HepG2 (cell line): ENCODE data around the gene CDHR4. TPM values are rescaled to one million over a fixed set of nuclear protein-coding genes. Genes with fewer than 3 reads are reported as not detected.

Source experiments
- CBFB ChIP-seq: sonication (generic); formaldehyde crosslinking; IDR thresholded peaks from 2 replicates; pipeline ENCODE4 v1.4.0; 2020; ENCODE audit warnings: missing genetic modification reagents
- CREB1 ChIP-seq, 2 experiments: fragments of 450-650 bp in 1 of 2; IDR thresholded peaks; 2 replicates each; pipeline ENCODE4 v1.6.1; 2016 to 2017; ENCODE audit warnings: control low read depth in 1 of 2, mild to moderate bottlenecking in 1 of 2, missing compliant biosample characterization in 1 of 2, missing genetic modification characterization in 1 of 2
- FOXA3 ChIP-seq: IDR thresholded peaks from 2 replicates; pipeline ENCODE4 v1.6.1; 2016; ENCODE audit warnings: missing genetic modification reagents, missing compliant biosample characterization
- KDM1A ChIP-seq: IDR thresholded peaks from 2 replicates; pipeline ENCODE4 v1.6.1; 2016; ENCODE audit warnings: missing compliant biosample characterization
- KLF16 ChIP-seq, 2 experiments: sonication (generic) in 1 of 2; formaldehyde crosslinking in 1 of 2; IDR thresholded peaks; 2 replicates each; pipeline versions ENCODE4 v1.6.1 to v1.8.0; 2016 to 2023; ENCODE audit warnings: missing genetic modification reagents in 2 of 2, missing compliant biosample characterization in 1 of 2
- MBNL3 ChIP-seq: fragments of 250-450 bp; sonication (Bioruptor Pico); conservative IDR thresholded peaks from 2 replicates; pipeline ENCODE4 v1.8.0; 2022; ENCODE audit warnings: mild to moderate bottlenecking, inconsistent platforms
- SMAD9 ChIP-seq: sonication (generic); formaldehyde crosslinking; IDR thresholded peaks from 2 replicates; pipeline ENCODE4 v1.5.1; 2020; ENCODE audit warnings: mild to moderate bottlenecking, missing genetic modification reagents
- SOX6 ChIP-seq, 2 experiments: fragments of 450-650 bp in 1 of 2; sonication (generic) in 1 of 2; formaldehyde crosslinking in 1 of 2; IDR thresholded peaks; 2 replicates each; pipeline versions ENCODE4 v1.4.0 to v1.6.1; 2017 to 2020; ENCODE audit warnings: antibody characterized with exemption in 1 of 2, mild to moderate bottlenecking in 1 of 2, missing genetic modification reagents in 1 of 2
- STAG1 ChIP-seq: sonication (generic); formaldehyde crosslinking; IDR thresholded peaks from 2 replicates; pipeline ENCODE4 v1.4.0; 2020; ENCODE audit warnings: missing genetic modification reagents
- ZNF263 ChIP-seq: sonication (generic); formaldehyde crosslinking; IDR thresholded peaks from 2 replicates; pipeline ENCODE4 v1.4.0; 2020; ENCODE audit warnings: missing genetic modification reagents
- ZNF33B ChIP-seq: sonication (generic); formaldehyde crosslinking; IDR thresholded peaks from 2 replicates; pipeline ENCODE4 v1.5.1; 2020; ENCODE audit warnings: mild to moderate bottlenecking, missing genetic modification reagents
- ZNF713 ChIP-seq: sonication (generic); formaldehyde crosslinking; IDR thresholded peaks from 2 replicates; pipeline ENCODE4 v1.4.0; 2020; ENCODE audit warnings: mild to moderate bottlenecking, missing genetic modification reagents
- polyA plus RNA-seq, 8 experiments: library from polyadenylated mRNA; depleted of rRNA in 3 of 8; stranded (reverse) in 7 of 8; unstranded in 1 of 8; fragments of >200 nt; fragmentation: Illumina TruSeq in 4 of 8; extraction: Trizol in 4 of 8; gene quantifications; 2 replicates each; pipeline versions ENCODE4 v1.2.1 to v1.2.3, GENCODE V29; 2011 to 2016; ENCODE audit warnings: low read depth in 4 of 8, missing spikeins in 1 of 8, mixed read lengths in 1 of 8; ENCODE audit not compliant: insufficient read depth in 1 of 8
- total RNA-seq, 5 experiments: library from RNA; depleted of rRNA; stranded (reverse); fragments of >200 nt; fragmentation: Illumina TruSeq; extraction: Trizol; gene quantifications; 2 replicates each; pipeline ENCODE4 v1.2.3, GENCODE V29; 2016; ENCODE audit warnings: low read depth in 1 of 5
- TF ChIP-seq, protein P1 (sequence below): sonication (generic); formaldehyde crosslinking; IDR thresholded peaks from 2 replicates; pipeline ENCODE4 v1.4.0; 2020; ENCODE audit warnings: missing genetic modification reagents
- TF ChIP-seq, protein P2 (sequence below): sonication (generic); formaldehyde crosslinking; IDR thresholded peaks from 2 replicates; pipeline ENCODE4 v1.4.0; 2020; ENCODE audit warnings: missing genetic modification reagents
- TF ChIP-seq, protein P3 (sequence below), 2 experiments: sonication (generic) in 1 of 2; formaldehyde crosslinking in 1 of 2; IDR thresholded peaks; 2 replicates each; pipeline versions ENCODE4 v1.5.1 to v1.6.1; 2011 to 2020; ENCODE audit warnings: borderline replicate concordance in 1 of 2, low read depth in 1 of 2, low read length in 1 of 2, mild to moderate bottlenecking in 1 of 2, missing genetic modification reagents in 1 of 2, moderate library complexity in 1 of 2
- TF ChIP-seq, protein P4 (sequence below): sonication (generic); formaldehyde crosslinking; IDR thresholded peaks from 2 replicates; pipeline ENCODE4 v1.5.1; 2020; ENCODE audit warnings: mild to moderate bottlenecking, missing genetic modification reagents, borderline replicate concordance

CDHR4 gene
- total and polyA plus RNA-seq, 2 of the 13 experiments (the other 11 are each of a cell fraction or from before 2014, with no cell fraction given), result 0.21 TPM; not detected in 1

DNA sequence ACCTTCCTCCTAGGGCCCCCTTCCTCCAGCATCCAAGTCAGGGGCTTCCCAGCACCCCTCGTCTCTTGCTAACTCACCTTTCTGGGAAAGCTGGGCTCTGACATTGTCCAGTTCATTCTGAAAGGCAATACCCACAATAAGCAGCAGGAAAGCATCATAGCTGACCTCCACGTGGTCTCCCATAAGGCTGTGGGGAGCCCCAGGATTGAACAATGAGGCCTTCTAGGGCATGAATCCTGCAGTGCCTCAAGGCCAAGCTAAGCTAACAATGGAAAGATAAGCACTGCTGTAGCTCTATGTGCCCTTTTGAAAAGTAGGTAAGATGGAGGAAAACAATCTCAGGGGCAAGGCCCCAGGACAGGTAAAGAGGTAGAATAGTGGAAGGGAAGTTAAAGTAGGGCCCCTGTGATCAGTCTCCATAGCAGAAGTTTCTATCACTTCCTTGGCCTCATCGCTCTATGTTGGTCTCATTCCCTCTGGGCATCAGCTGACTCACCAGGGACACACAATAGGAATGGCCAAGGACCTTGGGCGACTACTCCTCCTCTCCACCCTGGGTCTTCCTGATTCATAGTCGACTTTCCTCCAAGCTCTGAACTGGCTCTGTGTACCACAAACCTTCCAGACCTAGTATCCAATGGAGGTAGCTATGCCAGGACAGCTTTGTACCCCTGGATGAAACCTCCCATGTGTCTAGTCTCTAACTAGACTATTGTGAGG, 45.0 kb upstream of the CDHR4 start (continued):
- TF ChIP-seq, protein P1, sequence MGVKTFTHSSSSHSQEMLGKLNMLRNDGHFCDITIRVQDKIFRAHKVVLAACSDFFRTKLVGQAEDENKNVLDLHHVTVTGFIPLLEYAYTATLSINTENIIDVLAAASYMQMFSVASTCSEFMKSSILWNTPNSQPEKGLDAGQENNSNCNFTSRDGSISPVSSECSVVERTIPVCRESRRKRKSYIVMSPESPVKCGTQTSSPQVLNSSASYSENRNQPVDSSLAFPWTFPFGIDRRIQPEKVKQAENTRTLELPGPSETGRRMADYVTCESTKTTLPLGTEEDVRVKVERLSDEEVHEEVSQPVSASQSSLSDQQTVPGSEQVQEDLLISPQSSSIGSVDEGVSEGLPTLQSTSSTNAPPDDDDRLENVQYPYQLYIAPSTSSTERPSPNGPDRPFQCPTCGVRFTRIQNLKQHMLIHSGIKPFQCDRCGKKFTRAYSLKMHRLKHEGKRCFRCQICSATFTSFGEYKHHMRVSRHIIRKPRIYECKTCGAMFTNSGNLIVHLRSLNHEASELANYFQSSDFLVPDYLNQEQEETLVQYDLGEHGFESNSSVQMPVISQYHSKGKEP, result 0 out of 2 replicates have a peak, but pooled peaks have one; percentile 34
- TF ChIP-seq, protein P2, sequence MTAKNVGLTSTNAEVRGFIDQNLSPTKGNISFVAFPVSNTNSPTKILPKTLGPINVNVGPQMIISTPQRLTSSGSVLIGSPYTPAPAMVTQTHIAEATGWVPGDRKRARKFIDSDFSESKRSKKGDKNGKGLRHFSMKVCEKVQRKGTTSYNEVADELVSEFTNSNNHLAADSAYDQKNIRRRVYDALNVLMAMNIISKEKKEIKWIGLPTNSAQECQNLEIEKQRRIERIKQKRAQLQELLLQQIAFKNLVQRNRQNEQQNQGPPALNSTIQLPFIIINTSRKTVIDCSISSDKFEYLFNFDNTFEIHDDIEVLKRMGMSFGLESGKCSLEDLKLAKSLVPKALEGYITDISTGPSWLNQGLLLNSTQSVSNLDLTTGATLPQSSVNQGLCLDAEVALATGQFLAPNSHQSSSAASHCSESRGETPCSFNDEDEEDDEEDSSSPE (CRISPR knock-in tag), result peak; percentile 60
- no peak for TF ChIP-seq STAG1 (CRISPR knock-in tag)
- peak; percentile 65; the same call in 1 of the 2 replicates for TF ChIP-seq KDM1A (CRISPR knock-in tag)
- TF ChIP-seq MBNL3 (CRISPR knock-in tag), result no peak
- TF ChIP-seq ZNF263 (CRISPR knock-in tag), result no peak
- no peak for TF ChIP-seq ZNF33B (CRISPR knock-in tag)
- TF ChIP-seq ZNF713 (CRISPR knock-in tag), result no peak
- no peak for TF ChIP-seq SOX6 (IDR thresholded peaks at IDR 0.05)
- TF ChIP-seq SOX6 (CRISPR knock-in tag; IDR thresholded peaks at IDR 0.05), result peak; percentile 94
- peak in 1 of 2 experiments; percentile 23; a peak in 1 of 4 replicates for TF ChIP-seq KLF16 (CRISPR knock-in tag; IDR thresholded peaks at IDR 0.05)
- TF ChIP-seq, protein P3, sequence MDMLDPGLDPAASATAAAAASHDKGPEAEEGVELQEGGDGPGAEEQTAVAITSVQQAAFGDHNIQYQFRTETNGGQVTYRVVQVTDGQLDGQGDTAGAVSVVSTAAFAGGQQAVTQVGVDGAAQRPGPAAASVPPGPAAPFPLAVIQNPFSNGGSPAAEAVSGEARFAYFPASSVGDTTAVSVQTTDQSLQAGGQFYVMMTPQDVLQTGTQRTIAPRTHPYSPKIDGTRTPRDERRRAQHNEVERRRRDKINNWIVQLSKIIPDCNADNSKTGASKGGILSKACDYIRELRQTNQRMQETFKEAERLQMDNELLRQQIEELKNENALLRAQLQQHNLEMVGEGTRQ (IDR thresholded peaks at IDR 0.05; ENCODE audit: low read depth, low read length), result peak; percentile 38; the same call in 1 of the 2 replicates
- TF ChIP-seq, protein P3 (CRISPR knock-in tag; IDR thresholded peaks at IDR 0.05; ENCODE audit: borderline replicate concordance), result peak; percentile 77; the same call in 1 of the 2 replicates
- TF ChIP-seq, protein P4, sequence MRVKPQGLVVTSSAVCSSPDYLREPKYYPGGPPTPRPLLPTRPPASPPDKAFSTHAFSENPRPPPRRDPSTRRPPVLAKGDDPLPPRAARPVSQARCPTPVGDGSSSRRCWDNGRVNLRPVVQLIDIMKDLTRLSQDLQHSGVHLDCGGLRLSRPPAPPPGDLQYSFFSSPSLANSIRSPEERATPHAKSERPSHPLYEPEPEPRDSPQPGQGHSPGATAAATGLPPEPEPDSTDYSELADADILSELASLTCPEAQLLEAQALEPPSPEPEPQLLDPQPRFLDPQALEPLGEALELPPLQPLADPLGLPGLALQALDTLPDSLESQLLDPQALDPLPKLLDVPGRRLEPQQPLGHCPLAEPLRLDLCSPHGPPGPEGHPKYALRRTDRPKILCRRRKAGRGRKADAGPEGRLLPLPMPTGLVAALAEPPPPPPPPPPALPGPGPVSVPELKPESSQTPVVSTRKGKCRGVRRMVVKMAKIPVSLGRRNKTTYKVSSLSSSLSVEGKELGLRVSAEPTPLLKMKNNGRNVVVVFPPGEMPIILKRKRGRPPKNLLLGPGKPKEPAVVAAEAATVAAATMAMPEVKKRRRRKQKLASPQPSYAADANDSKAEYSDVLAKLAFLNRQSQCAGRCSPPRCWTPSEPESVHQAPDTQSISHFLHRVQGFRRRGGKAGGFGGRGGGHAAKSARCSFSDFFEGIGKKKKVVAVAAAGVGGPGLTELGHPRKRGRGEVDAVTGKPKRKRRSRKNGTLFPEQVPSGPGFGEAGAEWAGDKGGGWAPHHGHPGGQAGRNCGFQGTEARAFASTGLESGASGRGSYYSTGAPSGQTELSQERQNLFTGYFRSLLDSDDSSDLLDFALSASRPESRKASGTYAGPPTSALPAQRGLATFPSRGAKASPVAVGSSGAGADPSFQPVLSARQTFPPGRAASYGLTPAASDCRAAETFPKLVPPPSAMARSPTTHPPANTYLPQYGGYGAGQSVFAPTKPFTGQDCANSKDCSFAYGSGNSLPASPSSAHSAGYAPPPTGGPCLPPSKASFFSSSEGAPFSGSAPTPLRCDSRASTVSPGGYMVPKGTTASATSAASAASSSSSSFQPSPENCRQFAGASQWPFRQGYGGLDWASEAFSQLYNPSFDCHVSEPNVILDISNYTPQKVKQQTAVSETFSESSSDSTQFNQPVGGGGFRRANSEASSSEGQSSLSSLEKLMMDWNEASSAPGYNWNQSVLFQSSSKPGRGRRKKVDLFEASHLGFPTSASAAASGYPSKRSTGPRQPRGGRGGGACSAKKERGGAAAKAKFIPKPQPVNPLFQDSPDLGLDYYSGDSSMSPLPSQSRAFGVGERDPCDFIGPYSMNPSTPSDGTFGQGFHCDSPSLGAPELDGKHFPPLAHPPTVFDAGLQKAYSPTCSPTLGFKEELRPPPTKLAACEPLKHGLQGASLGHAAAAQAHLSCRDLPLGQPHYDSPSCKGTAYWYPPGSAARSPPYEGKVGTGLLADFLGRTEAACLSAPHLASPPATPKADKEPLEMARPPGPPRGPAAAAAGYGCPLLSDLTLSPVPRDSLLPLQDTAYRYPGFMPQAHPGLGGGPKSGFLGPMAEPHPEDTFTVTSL (CRISPR knock-in tag), result 0 out of 2 replicates have a peak, but pooled peaks have one; percentile 38
- TF ChIP-seq SMAD9 (CRISPR knock-in tag), result no peak
- TF ChIP-seq FOXA3 (CRISPR knock-in tag), result peak; percentile 68
- TF ChIP-seq CREB1 (IDR thresholded peaks at IDR 0.05), result no peak
- peak; percentile 23; the same call in 1 of the 2 replicates for TF ChIP-seq CREB1 (CRISPR knock-in tag; IDR thresholded peaks at IDR 0.05)
- TF ChIP-seq CBFB (CRISPR knock-in tag), result no peak
